ENCODE measurements around the gene SLC38A7.

The SLC38A7 gene
- 5.0 to 10.8 (median 5.2) reads per million in 3 donors for total RNA-seq

DNA sequence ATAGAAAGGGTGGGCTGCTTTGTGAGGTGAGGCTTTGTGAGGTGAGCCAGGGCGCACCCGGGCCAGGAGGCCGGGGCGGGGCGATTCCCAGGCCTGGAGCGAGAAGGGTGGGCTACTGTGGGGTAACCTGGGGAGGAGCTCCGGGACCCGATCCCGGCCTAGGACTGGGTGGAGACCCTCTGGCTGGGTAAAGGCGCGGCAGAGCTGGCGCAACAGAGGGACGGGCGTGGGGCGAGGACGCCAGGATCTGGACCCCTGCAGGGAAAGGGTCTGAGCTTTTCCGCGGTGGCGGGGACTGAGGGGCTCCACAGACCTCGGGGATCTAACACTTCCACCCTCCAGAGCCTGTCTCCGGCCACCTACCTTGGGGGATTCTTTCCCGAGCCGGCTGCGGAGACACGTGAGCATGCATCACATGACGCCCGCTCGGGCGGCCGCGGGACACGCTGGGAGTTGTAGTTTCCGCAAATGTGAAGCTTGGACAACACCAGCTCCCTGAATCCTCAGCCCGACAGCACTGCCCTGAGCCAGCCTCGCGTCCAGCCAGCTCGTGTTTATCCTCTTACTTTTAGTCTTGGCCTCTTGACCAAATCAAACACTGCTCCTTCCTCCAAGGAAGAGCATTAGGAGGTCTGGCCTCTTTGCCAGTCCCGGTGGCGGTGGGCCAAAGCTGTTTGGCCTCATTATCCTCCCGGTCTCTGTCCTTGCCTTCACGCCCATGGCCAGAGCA, at the start of gene SLC38A7:
Gene SLC38A7, minus strand, starts transcription at position 417 of the 730 bp plus-strand sequence. CDS start 4,644 bp downstream, outside the sequence.
- DNase-seq: peak; percentile 29 to 55 (median 41)
- H3K36me3 ChIP-seq (ENCODE audit: control insufficient read depth, insufficient read depth, low read length): no peaks in the 10 kb centered on the region
- peak within 1 kb of the TSS; percentile 52 for H3K27ac ChIP-seq (ENCODE audit: insufficient read depth, low read length, poor library complexity, severe bottlenecking)
- H3K4me1 ChIP-seq (ENCODE audit: control insufficient read depth, insufficient read depth, low read length, poor library complexity, severe bottlenecking): peaks cover 5% of the 10 kb centered on the region
- H3K27me3 ChIP-seq (replicated peaks; ENCODE audit: control insufficient read depth, insufficient read depth, low read length, poor library complexity, severe bottlenecking): no peaks in the 10 kb centered on the region
- H3K9me3 ChIP-seq (ENCODE audit: control insufficient read depth, low read length): no peaks in the 10 kb centered on the region
- peak within 1 kb of the TSS; percentile 90 for H3K4me3 ChIP-seq (ENCODE audit: insufficient read depth, low read depth, low read length, poor library complexity, severe bottlenecking)

- Histone ChIP-seq H3K9me3 (ENCODE audit: control insufficient read depth, low read length) (no peaks in the 10 kb centered on the region), H3K27ac (ENCODE audit: insufficient read depth, low read length, poor library complexity, severe bottlenecking) (peak within 1 kb of the TSS; percentile 72), H3K4me3 (ENCODE audit: insufficient read depth, low read depth, low read length, poor library complexity, severe bottlenecking) (peak within 1 kb of the TSS; percentile 97), H3K27me3 (replicated peaks; ENCODE audit: control insufficient read depth, insufficient read depth, low read length, poor library complexity, severe bottlenecking) (no peaks in the 10 kb centered on the region), H3K36me3 (ENCODE audit: control insufficient read depth, insufficient read depth, low read length) (no peaks in the 10 kb centered on the region), H3K4me1 (ENCODE audit: control insufficient read depth, insufficient read depth, low read length, poor library complexity, severe bottlenecking) (peaks cover 7% of the 10 kb centered on the region)
- DNase-seq: peak; percentile 43 to 62 (median 57)
Observed at GRCh38 chr16:58733671-58734458, 49.3 kb upstream of the SLC38A7 start, which contains the start of gene GOT2. TSS of gene GOT2 (minus strand) at chr16:58734316. CDS start at chr16:58734228, 88 bp downstream.

- no peaks in the 10 kb centered on the region for H3K9me3 ChIP-seq (ENCODE audit: control insufficient read depth, low read length)
Observed at GRCh38 chr16:58733248-58733670, 48.7 kb upstream of the SLC38A7 start.

DNA sequence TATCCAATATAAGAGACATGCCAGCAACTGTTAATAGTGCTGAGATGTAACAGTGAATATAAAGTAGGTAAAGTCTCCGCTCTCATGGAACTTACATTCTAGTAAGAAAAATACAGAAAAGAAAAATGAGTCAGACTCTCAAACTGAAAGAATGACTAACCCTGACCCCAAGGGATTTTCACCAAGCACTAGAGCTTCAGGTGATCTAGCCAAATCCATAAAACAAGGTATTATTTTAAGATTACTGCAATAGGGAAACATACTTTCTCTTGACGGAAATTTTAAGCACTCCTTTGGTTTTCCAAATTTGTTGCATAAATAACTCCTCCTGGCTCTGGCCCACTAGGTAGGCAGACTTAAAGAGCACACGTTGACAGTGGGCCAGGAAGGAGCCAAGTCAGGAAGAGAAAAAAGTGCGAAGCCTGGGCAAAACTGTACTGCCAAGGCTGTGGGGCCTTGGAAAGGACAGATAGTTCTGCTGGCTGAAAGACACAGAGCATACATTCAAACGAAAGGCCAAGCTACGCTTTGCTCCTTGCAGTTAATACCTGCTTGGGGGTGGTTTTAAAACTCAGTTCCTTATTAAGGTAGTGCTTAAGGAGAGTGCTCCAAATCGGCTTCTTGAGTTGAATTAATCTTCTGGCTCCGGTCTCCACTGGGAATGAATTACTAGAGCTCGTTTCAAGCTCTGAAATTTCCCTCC, 48.1 kb upstream of the SLC38A7 start:
- H3K4me3 ChIP-seq (ENCODE audit: insufficient read depth, low read depth, low read length, poor library complexity, severe bottlenecking): peak overlapping the region; percentile 97
- H3K27me3 ChIP-seq (replicated peaks; ENCODE audit: control insufficient read depth, insufficient read depth, low read length, poor library complexity, severe bottlenecking): no peaks in the 10 kb centered on the region
- H3K9me3 ChIP-seq (ENCODE audit: control insufficient read depth, low read length): no peaks in the 10 kb centered on the region
- no peak overlapping the region for H3K27ac ChIP-seq (ENCODE audit: insufficient read depth, low read length, poor library complexity, severe bottlenecking)
- no peak for DNase-seq
- no peaks in the 10 kb centered on the region for H3K36me3 ChIP-seq (ENCODE audit: control insufficient read depth, insufficient read depth, low read length)
- H3K4me1 ChIP-seq (ENCODE audit: control insufficient read depth, insufficient read depth, low read length, poor library complexity, severe bottlenecking): peaks cover 7% of the 10 kb centered on the region

More at GRCh38 chr16:58733248-58733670, 48.7 kb upstream of the SLC38A7 start:
- H3K4me1 ChIP-seq (ENCODE audit: control insufficient read depth, insufficient read depth, low read length, poor library complexity, severe bottlenecking): peaks cover 7% of the 10 kb centered on the region
- H3K27me3 ChIP-seq (replicated peaks; ENCODE audit: control insufficient read depth, insufficient read depth, low read length, poor library complexity, severe bottlenecking): no peaks in the 10 kb centered on the region
- no peak overlapping the region for H3K27ac ChIP-seq (ENCODE audit: insufficient read depth, low read length, poor library complexity, severe bottlenecking)
- peak overlapping the region; percentile 97 for H3K4me3 ChIP-seq (ENCODE audit: insufficient read depth, low read depth, low read length, poor library complexity, severe bottlenecking)
- H3K36me3 ChIP-seq (ENCODE audit: control insufficient read depth, insufficient read depth, low read length): no peaks in the 10 kb centered on the region
- DNase-seq: no peak

DNA sequence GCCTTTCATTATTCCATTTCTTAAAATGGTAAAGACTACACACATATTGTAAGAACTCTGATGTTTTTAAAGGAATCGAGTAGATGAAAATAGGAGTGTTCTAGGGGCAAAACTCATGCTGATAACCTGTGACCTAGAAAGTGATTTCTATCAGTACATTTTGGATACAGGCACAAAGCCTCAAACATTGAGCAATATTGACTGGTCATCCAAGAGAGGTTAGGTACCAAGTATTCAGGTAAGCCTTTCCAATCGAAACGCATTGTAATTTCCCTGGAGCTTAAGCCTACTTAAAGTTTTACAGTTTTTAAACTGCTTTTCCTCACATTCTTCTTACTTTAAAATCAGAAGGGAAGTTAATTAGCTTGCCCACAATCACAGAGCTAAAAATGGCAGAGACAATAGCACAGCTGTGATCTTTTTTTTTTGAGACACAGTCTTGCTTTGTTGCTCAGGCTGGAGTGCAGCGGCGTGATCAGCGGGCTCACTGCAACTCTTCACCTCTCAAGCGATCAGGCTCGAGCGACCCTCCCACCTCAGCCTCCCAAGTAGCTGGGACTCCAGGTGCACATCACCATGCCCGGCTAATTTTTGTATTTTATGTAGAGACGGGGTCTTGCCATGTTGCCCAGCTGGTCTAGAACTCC, 46.3 kb upstream of the SLC38A7 start:
- no peaks in the 10 kb centered on the region for H3K27me3 ChIP-seq (replicated peaks; ENCODE audit: control insufficient read depth, insufficient read depth, low read length, poor library complexity, severe bottlenecking)
- no peak overlapping the region for H3K27ac ChIP-seq (ENCODE audit: insufficient read depth, low read length, poor library complexity, severe bottlenecking)
- DNase-seq: no peak
- H3K4me3 ChIP-seq (ENCODE audit: insufficient read depth, low read depth, low read length, poor library complexity, severe bottlenecking): no peak overlapping the region
- no peaks in the 10 kb centered on the region for H3K36me3 ChIP-seq (ENCODE audit: control insufficient read depth, insufficient read depth, low read length)
- H3K9me3 ChIP-seq (ENCODE audit: control insufficient read depth, low read length): no peaks in the 10 kb centered on the region
- peaks cover 7% of the 10 kb centered on the region for H3K4me1 ChIP-seq (ENCODE audit: control insufficient read depth, insufficient read depth, low read length, poor library complexity, severe bottlenecking)

GRCh38 chr16:58727796-58728568, 43.4 kb upstream of the SLC38A7 start:
- H3K27ac ChIP-seq (ENCODE audit: insufficient read depth, low read length, poor library complexity, severe bottlenecking): no peak overlapping the region
- no peak for DNase-seq
- no peaks in the 10 kb centered on the region for H3K9me3 ChIP-seq (ENCODE audit: control insufficient read depth, low read length)
- H3K4me3 ChIP-seq (ENCODE audit: insufficient read depth, low read depth, low read length, poor library complexity, severe bottlenecking): no peak overlapping the region
- H3K27me3 ChIP-seq (replicated peaks; ENCODE audit: control insufficient read depth, insufficient read depth, low read length, poor library complexity, severe bottlenecking): no peaks in the 10 kb centered on the region
- H3K4me1 ChIP-seq (ENCODE audit: control insufficient read depth, insufficient read depth, low read length, poor library complexity, severe bottlenecking): peaks cover 7% of the 10 kb centered on the region
- peaks cover under 1% of the 10 kb centered on the region for H3K36me3 ChIP-seq (ENCODE audit: control insufficient read depth, insufficient read depth, low read length)

DNA sequence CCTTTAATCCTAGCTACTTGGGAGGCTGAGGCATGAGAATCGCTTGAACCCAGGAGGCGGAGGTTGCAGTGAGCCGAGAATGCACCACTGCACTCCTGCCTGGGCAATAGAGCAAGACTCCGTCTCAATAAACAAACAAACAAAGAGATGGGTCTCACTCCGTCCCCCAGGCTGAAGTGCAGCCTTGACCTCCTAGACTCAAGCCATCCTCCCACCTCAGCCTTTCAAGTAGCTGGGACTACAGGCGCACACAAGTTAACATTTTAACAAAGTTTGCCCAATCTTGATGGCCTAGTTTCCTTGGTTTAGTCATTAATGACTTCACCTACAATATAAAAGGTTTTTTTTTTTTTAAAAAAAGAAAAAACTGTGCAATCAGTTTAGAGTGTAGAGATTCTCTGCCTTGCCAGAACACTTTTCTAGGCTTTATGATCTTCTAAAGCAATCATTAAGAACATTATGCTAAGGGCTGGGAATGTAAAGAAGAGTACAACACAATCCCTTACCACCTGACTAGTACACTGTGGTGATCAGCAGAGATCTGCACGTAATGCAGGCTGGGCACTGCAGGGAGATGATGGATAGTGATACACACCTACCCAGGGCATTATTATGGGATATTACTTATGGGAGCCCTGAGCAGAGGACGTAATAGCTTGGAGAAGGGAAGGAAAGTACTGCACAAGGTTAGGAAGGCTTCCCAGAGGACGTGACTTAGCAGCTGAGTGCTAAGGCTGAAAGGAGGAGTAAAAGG, 42.6 kb upstream of the SLC38A7 start:
- Histone ChIP-seq H3K27ac (ENCODE audit: insufficient read depth, low read length, poor library complexity, severe bottlenecking) (no peak overlapping the region), H3K4me1 (ENCODE audit: control insufficient read depth, insufficient read depth, low read length, poor library complexity, severe bottlenecking) (peaks cover under 1% of the 10 kb centered on the region), H3K36me3 (ENCODE audit: control insufficient read depth, insufficient read depth, low read length) (peaks cover 6% of the 10 kb centered on the region), H3K9me3 (ENCODE audit: control insufficient read depth, low read length) (no peaks in the 10 kb centered on the region), H3K4me3 (ENCODE audit: insufficient read depth, low read depth, low read length, poor library complexity, severe bottlenecking) (no peak overlapping the region), H3K27me3 (replicated peaks; ENCODE audit: control insufficient read depth, insufficient read depth, low read length, poor library complexity, severe bottlenecking) (no peaks in the 10 kb centered on the region)
- no peak for DNase-seq

DNA sequence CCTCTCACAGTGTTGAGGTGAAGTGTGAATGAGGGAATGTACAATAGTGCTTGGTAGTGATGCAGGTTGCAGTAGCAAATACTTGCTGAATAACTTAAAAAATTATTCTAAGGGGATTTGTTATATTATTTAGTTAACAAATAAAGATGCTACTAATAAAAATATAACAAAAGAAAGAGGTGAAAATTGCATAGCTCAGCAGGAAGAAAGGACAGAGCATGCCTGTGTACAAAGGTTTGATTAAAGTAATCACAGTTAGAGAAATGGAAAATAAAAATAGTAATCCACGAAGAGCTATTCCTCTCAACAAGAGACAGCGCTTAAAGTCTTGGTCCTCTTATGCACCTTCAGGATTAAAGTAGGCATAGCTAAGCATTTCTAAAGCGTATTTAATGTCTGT, 38.5 kb upstream of the SLC38A7 start:
- H3K4me1 ChIP-seq (ENCODE audit: control insufficient read depth, insufficient read depth, low read length, poor library complexity, severe bottlenecking): no peaks in the 10 kb centered on the region
- no peaks in the 10 kb centered on the region for H3K9me3 ChIP-seq (ENCODE audit: control insufficient read depth, low read length)
- H3K36me3 ChIP-seq (ENCODE audit: control insufficient read depth, insufficient read depth, low read length): peaks cover 39% of the 10 kb centered on the region
- DNase-seq: no peak
- no peaks in the 10 kb centered on the region for H3K27me3 ChIP-seq (replicated peaks; ENCODE audit: control insufficient read depth, insufficient read depth, low read length, poor library complexity, severe bottlenecking)
- H3K27ac ChIP-seq (ENCODE audit: insufficient read depth, low read length, poor library complexity, severe bottlenecking): no peak overlapping the region
- no peak overlapping the region for H3K4me3 ChIP-seq (ENCODE audit: insufficient read depth, low read depth, low read length, poor library complexity, severe bottlenecking)
